GM19468 (cell line): Measurements from ENCODE around the gene IGFL1.
"Not testable (repeated sequence)": the region's sequence is repeated elsewhere in the genome, so short reads cannot be mapped to it uniquely, and the experiment has no call there.

Experiments
- ATAC-seq: cut with Tn5 transposase; IDR thresholded peaks from one replicate; pipeline ENCODE4 v1.9.1; 2021; ENCODE audit warnings: mild to moderate bottlenecking, moderate library complexity, moderate number of reproducible peaks; ENCODE audit not compliant: unreplicated experiment; ENCODE audit errors: extremely low read depth

IGFL1 gene

GRCh38 chr19:46201454-46202310 is 27.9 kb upstream of the IGFL1 start:
- no peak for ATAC-seq

GRCh38 chr19:46202426-46202825 is 27.1 kb upstream of the IGFL1 start:
- ATAC-seq: no peak

- ATAC-seq: no peak
Observed at GRCh38 chr19:46202872-46203860, 26.4 kb upstream of the IGFL1 start.

GRCh38 chr19:46204008-46204407 is 25.5 kb upstream of the IGFL1 start:
- ATAC-seq: no peak

- ATAC-seq: no peak
Observed at GRCh38 chr19:46205183-46205984, 24.2 kb upstream of the IGFL1 start.

- ATAC-seq: no peak
Observed at GRCh38 chr19:46206176-46206575, 23.4 kb upstream of the IGFL1 start.

GRCh38 chr19:46206682-46207081 is 22.9 kb upstream of the IGFL1 start:
- no peak for ATAC-seq

- not testable (repeated sequence) for ATAC-seq
Observed at GRCh38 chr19:46207858-46208257, 21.7 kb upstream of the IGFL1 start.

- no peak for ATAC-seq
Observed at GRCh38 chr19:46209051-46209450, 20.5 kb upstream of the IGFL1 start.

- ATAC-seq: no peak
Observed at GRCh38 chr19:46209472-46209871, 20.1 kb upstream of the IGFL1 start.

GRCh38 chr19:46210669-46211068 is 18.9 kb upstream of the IGFL1 start:
- no peak for ATAC-seq

- no peak for ATAC-seq
Observed at GRCh38 chr19:46211201-46211881, 18.2 kb upstream of the IGFL1 start.

- not testable (repeated sequence) for ATAC-seq
Observed at GRCh38 chr19:46212592-46212991, 16.9 kb upstream of the IGFL1 start.

GRCh38 chr19:46213156-46213555 is 16.4 kb upstream of the IGFL1 start:
- ATAC-seq: no peak

- ATAC-seq: no peak
Observed at GRCh38 chr19:46213806-46214205, 15.7 kb upstream of the IGFL1 start.

GRCh38 chr19:46216612-46217011 is 12.9 kb upstream of the IGFL1 start:
- ATAC-seq: no peak

- ATAC-seq: no peak
Observed at GRCh38 chr19:46217476-46217875, 12.1 kb upstream of the IGFL1 start.

GRCh38 chr19:46218160-46218559 is 11.4 kb upstream of the IGFL1 start:
- ATAC-seq: no peak

- no peak for ATAC-seq
Observed at GRCh38 chr19:46220038-46220615, 9.4 kb upstream of the IGFL1 start.
